H9 (cell line): ENCODE results near the gene SCAF8. TPM values are rescaled to one million over a fixed set of nuclear protein-coding genes. Genes with fewer than 3 reads are reported as not detected.

Source experiments
- DNase-seq: peaks from one replicate; pipeline ENCODE4 v3.0.0-alpha.2; 2017
- H2AFZ ChIP-seq: one replicate; pipeline ENCODE4 v1.6.1; 2013; ENCODE audit warnings: mild to moderate bottlenecking, low read length, control low read depth, moderate library complexity
- H2AK5ac ChIP-seq: 2 replicates; pipeline ENCODE4 v1.6.1; 2013; ENCODE audit warnings: low read length, control low read depth, mixed read lengths; ENCODE audit not compliant: insufficient read length
- H2BK120ac ChIP-seq: one replicate; pipeline ENCODE4 v1.6.1; 2013; ENCODE audit warnings: low read depth, mild to moderate bottlenecking, low read length, control low read depth, inconsistent platforms; ENCODE audit not compliant: poor library complexity, severe bottlenecking
- H2BK12ac ChIP-seq: 2 replicates; pipeline ENCODE4 v1.6.1; 2013; ENCODE audit warnings: low read length, control low read depth, mixed read lengths, low read depth; ENCODE audit not compliant: insufficient read length
- H2BK15ac ChIP-seq: 2 replicates; pipeline ENCODE4 v1.6.1; 2013; ENCODE audit warnings: low read depth, low read length, control low read depth
- H2BK20ac ChIP-seq: one replicate; pipeline ENCODE4 v1.6.1; 2013; ENCODE audit warnings: low read depth, mild to moderate bottlenecking, low read length, control low read depth, inconsistent platforms; ENCODE audit not compliant: poor library complexity, severe bottlenecking
- H2BK5ac ChIP-seq: 2 replicates; pipeline ENCODE4 v1.6.1; 2013; ENCODE audit warnings: low read length, control low read depth, mixed read lengths; ENCODE audit not compliant: insufficient read length
- H3K14ac ChIP-seq: 2 replicates; pipeline ENCODE4 v1.6.1; 2013; ENCODE audit warnings: low read length, control low read depth; ENCODE audit not compliant: insufficient read depth
- H3K18ac ChIP-seq: 2 replicates; pipeline ENCODE4 v1.6.1; 2013; ENCODE audit warnings: low read depth, mild to moderate bottlenecking, mixed read lengths, low read length, control low read depth; ENCODE audit not compliant: insufficient read length
- H3K23ac ChIP-seq: 2 replicates; pipeline ENCODE4 v1.6.1; 2013; ENCODE audit warnings: low read length, control low read depth, mixed read lengths, low read depth; ENCODE audit not compliant: insufficient read length
- H3K23me2 ChIP-seq: 2 replicates; pipeline ENCODE4 v1.6.1; 2013; ENCODE audit warnings: low read depth, mild to moderate bottlenecking, mixed read lengths, low read length, control low read depth; ENCODE audit not compliant: insufficient read length, poor library complexity, severe bottlenecking
- H3K27ac ChIP-seq: 2 replicates; pipeline ENCODE4 v1.5.1; 2013; ENCODE audit warnings: low read length, control low read depth, mixed read lengths, low read depth; ENCODE audit not compliant: insufficient read length
- H3K27me3 ChIP-seq: 2 replicates; pipeline ENCODE4 v1.6.1; 2013; ENCODE audit warnings: low read length, control low read depth, inconsistent platforms; ENCODE audit not compliant: insufficient read depth
- H3K4ac ChIP-seq: 2 replicates; pipeline ENCODE4 v1.6.1; 2013; ENCODE audit warnings: low read depth, mild to moderate bottlenecking, control low read depth, inconsistent platforms, low read length, moderate library complexity
- H3K4me1 ChIP-seq: 2 replicates; pipeline ENCODE4 v1.6.1; 2013; ENCODE audit warnings: low read length, control low read depth, inconsistent platforms; ENCODE audit not compliant: insufficient read depth
- H3K4me2 ChIP-seq: 2 replicates; pipeline ENCODE4 v1.6.1; 2013; ENCODE audit warnings: low read length, control low read depth, mixed read lengths; ENCODE audit not compliant: insufficient read length, insufficient read depth
- H3K56ac ChIP-seq: 2 replicates; pipeline ENCODE4 v1.6.1; 2013; ENCODE audit warnings: low read depth, mild to moderate bottlenecking, mixed read lengths, low read length, control low read depth; ENCODE audit not compliant: insufficient read length
- H3K79me1 ChIP-seq: 2 replicates; pipeline ENCODE4 v1.6.1; 2013; ENCODE audit warnings: low read depth, mild to moderate bottlenecking, moderate library complexity, low read length, control low read depth, inconsistent platforms; ENCODE audit not compliant: insufficient read depth, poor library complexity, severe bottlenecking
- H3K79me2 ChIP-seq: 2 replicates; pipeline ENCODE4 v1.6.1; 2013; ENCODE audit warnings: low read length, control low read depth, inconsistent platforms; ENCODE audit not compliant: insufficient read depth
- H3K9ac ChIP-seq: 2 replicates; pipeline ENCODE4 v1.6.1; 2013; ENCODE audit warnings: low read length, control low read depth, mixed read lengths; ENCODE audit not compliant: insufficient read length; ENCODE audit errors: extremely low read depth
- H3K9me3 ChIP-seq: one replicate; pipeline ENCODE4 v1.6.1; 2013; ENCODE audit warnings: low read depth, low read length, inconsistent platforms; ENCODE audit not compliant: control insufficient read depth
- H3T11ph ChIP-seq: one replicate; pipeline ENCODE4 v1.6.1; 2013; ENCODE audit warnings: mild to moderate bottlenecking, low read length, control low read depth, inconsistent platforms
- H4K20me1 ChIP-seq: one replicate; pipeline ENCODE4 v1.6.1; 2013; ENCODE audit not compliant: control insufficient read depth, insufficient read length, insufficient read depth
- H4K5ac ChIP-seq: 2 replicates; pipeline ENCODE4 v1.6.1; 2013; ENCODE audit warnings: low read depth, mild to moderate bottlenecking, mixed read lengths, low read length, control low read depth; ENCODE audit not compliant: insufficient read length
- H4K8ac ChIP-seq: replicated peaks from 2 replicates; pipeline ENCODE4 v1.6.1; 2013; ENCODE audit warnings: low read length, control low read depth, mixed read lengths, low read depth; ENCODE audit not compliant: insufficient read length
- H4K91ac ChIP-seq: 2 replicates; pipeline ENCODE4 v1.6.1; 2013; ENCODE audit warnings: low read depth, mild to moderate bottlenecking, moderate library complexity, mixed read lengths, low read length, control low read depth; ENCODE audit not compliant: insufficient read length
- H3K27ac Mint-ChIP-seq, 3 experiments: 2 replicates in 2 of 3; 3 replicates in 1 of 3; pipeline ENCODE4 v1.8.0; 2020 to 2021; ENCODE audit warnings: mixed read lengths in 3 of 3, mild to moderate bottlenecking in 1 of 3, moderate library complexity in 1 of 3
- H3K27me3 Mint-ChIP-seq: 2 replicates; pipeline ENCODE4 v1.8.0; 2021; ENCODE audit warnings: low read depth, mild to moderate bottlenecking, moderate library complexity, mixed read lengths
- H3K36me3 Mint-ChIP-seq, 3 experiments: 2 replicates in 2 of 3; 3 replicates in 1 of 3; pipeline ENCODE4 v1.8.0; 2020 to 2021; ENCODE audit warnings: low read depth in 3 of 3, mixed read lengths in 3 of 3; ENCODE audit not compliant: insufficient read depth in 1 of 3
- H3K4me1 Mint-ChIP-seq, 2 experiments: 2 replicates each; pipeline ENCODE4 v1.8.0; 2020; ENCODE audit warnings: mixed read lengths in 2 of 2
- H3K4me3 Mint-ChIP-seq, 2 experiments: 2 replicates in 1 of 2; 3 replicates in 1 of 2; pipeline ENCODE4 v1.8.0; 2020 to 2021; ENCODE audit warnings: mild to moderate bottlenecking in 2 of 2, mixed read lengths in 2 of 2, moderate library complexity in 1 of 2
- H3K9me3 Mint-ChIP-seq, 2 experiments: 2 replicates in 1 of 2; 3 replicates in 1 of 2; pipeline ENCODE4 v1.8.0; 2020; ENCODE audit warnings: mild to moderate bottlenecking in 2 of 2, mixed read lengths in 2 of 2, moderate library complexity in 1 of 2
- WGBS: extraction: QIAGEN DNeasy Blood & Tissue Kit; methylation state at CpG from one replicate; pipeline ENCODE4 v1.1.7; 2013; ENCODE audit warnings: missing lambda C conversion rate, low lambda C conversion rate, mixed read lengths; ENCODE audit not compliant: insufficient read length; ENCODE audit errors: extremely low coverage; 5-methylcytosine and 5-hydroxymethylcytosine counted together
- total RNA-seq: library from RNA; stranded (reverse); gene quantifications from 2 replicates; pipeline ENCODE4 v1.2.1, GENCODE V29; 2021
- TF ChIP-seq, protein P1 (sequence below): fragments of 200-600 bp; sonication (generic); conservative IDR thresholded peaks from 3 replicates; pipeline ENCODE4 v1.8.0; 2021; ENCODE audit warnings: antibody characterized with exemption, mild to moderate bottlenecking

Gene SCAF8
- total RNA-seq, 1 experiment from 2014 or later, result 78.5 TPM

DNA sequence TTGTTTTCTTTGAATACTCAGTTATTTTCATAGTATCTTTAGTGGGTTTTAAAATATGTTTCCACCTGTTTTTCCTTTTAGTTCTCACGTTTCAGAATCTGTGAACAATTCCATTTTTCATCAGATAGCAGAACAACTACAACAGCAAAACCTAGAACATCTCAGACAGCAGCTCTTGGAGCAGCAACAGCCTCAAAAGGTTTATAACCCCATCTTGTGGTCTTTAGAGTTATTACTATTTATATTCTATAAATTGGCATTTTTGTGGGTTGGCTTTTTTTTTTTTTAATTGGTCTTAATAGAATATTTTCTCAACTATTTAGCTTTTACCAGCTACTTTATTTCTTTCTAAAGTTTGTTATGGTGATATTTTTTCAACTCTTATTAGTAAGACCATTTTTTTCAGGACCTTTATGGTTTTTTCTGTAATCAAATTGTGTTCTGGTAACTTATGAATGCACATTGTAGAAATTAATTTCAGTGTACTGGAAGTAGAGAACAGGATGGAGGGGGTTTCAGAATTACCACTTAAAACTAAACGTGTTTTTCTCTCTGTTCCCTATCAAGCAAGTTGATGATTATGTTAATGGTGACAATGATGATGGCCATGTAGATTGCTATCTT is 72.2 kb downstream of the SCAF8 start:
- Histone ChIP-seq H3K27ac (no peak overlapping the region), H3K79me1 (no peaks in the 10 kb centered on the region), H3K4me2 (no peak overlapping the region), H2AFZ (no peak overlapping the region), H4K20me1 (no peaks in the 10 kb centered on the region), H3K4me1 (no peaks in the 10 kb centered on the region), H2AK5ac (no peak overlapping the region), H3K9ac (no peak overlapping the region), H2BK20ac (no peak overlapping the region), H2BK12ac (no peak overlapping the region), H3T11ph (no peak overlapping the region), H3K27me3 (no peaks in the 10 kb centered on the region), H3K14ac (no peak overlapping the region), H3K9me3 (no peaks in the 10 kb centered on the region), H4K8ac (no peak overlapping the region), H3K23me2 (no peaks in the 10 kb centered on the region), H2BK5ac (no peak overlapping the region), H2BK120ac (no peak overlapping the region), H2BK15ac (no peak overlapping the region), H3K4ac (no peak overlapping the region), H3K23ac (no peak overlapping the region), H4K91ac (no peak overlapping the region), H3K79me2 (no peaks in the 10 kb centered on the region), H3K56ac (no peak overlapping the region), H4K5ac (no peak overlapping the region), H3K18ac (no peak overlapping the region)
- no CpG with 5 or more reads among the region's 2 CpGs for WGBS
- Mint-ChIP-seq H3K27me3 (no peaks in the 10 kb centered on the region), H3K36me3 (peaks cover 21 to 56% (median 55%) of the 10 kb centered on the region in 3 experiments), H3K27ac (no peak overlapping the region), H3K9me3 (no peaks in the 10 kb centered on the region), H3K4me3 (no peak overlapping the region), H3K4me1 (no peaks in the 10 kb centered on the region)
- TF ChIP-seq, protein P1, sequence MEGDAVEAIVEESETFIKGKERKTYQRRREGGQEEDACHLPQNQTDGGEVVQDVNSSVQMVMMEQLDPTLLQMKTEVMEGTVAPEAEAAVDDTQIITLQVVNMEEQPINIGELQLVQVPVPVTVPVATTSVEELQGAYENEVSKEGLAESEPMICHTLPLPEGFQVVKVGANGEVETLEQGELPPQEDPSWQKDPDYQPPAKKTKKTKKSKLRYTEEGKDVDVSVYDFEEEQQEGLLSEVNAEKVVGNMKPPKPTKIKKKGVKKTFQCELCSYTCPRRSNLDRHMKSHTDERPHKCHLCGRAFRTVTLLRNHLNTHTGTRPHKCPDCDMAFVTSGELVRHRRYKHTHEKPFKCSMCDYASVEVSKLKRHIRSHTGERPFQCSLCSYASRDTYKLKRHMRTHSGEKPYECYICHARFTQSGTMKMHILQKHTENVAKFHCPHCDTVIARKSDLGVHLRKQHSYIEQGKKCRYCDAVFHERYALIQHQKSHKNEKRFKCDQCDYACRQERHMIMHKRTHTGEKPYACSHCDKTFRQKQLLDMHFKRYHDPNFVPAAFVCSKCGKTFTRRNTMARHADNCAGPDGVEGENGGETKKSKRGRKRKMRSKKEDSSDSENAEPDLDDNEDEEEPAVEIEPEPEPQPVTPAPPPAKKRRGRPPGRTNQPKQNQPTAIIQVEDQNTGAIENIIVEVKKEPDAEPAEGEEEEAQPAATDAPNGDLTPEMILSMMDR, result peak; percentile 53
- DNase-seq, result no peak
